T47D (cell line): ENCODE results near the gene IGFN1.

Source experiments
- DNase-seq, 2 experiments: peaks; one replicate each; pipeline versions ENCODE4 v3.0.0 to v3.0.0-alpha.2; 2011 to 2012; ENCODE audit warnings: low read depth in 1 of 2, low spot score in 1 of 2
- JUND ChIP-seq: IDR thresholded peaks from 2 replicates; pipeline ENCODE4 v1.6.1; 2012; ENCODE audit warnings: low read depth
- in situ Hi-C: cut with HindIII; loops from 2 replicates; pipeline ENCODE4 v1.10.0; 2016; ENCODE audit warnings: low sequenced_read_pairs, low pct_unique_long_range_greater_than_20kb

Gene IGFN1

DNA sequence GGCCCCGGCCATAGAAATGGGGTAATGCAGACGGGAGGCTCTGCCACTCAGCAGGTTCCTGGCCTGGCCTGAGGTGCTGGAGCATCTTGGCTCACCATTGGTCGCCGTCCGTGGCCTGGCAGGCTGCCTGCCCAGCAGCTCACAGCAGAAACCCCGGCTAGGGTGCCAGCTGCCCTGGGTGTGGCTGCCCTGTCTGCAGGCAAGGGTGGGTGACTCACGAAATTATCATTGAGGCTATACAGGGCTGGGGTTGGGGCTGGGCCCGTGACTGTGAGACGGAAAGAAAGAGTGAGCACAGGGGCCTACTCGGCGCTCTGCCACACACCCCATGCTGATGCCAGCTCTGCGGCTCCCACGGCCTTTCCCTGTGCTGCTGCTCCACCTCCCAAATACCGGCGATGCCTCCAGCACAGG lies 84.6 kb downstream of the IGFN1 start:
- in situ Hi-C loops = no loop called here
- DNase-seq = peak in 1 of 2 experiments; percentile 23

DNA sequence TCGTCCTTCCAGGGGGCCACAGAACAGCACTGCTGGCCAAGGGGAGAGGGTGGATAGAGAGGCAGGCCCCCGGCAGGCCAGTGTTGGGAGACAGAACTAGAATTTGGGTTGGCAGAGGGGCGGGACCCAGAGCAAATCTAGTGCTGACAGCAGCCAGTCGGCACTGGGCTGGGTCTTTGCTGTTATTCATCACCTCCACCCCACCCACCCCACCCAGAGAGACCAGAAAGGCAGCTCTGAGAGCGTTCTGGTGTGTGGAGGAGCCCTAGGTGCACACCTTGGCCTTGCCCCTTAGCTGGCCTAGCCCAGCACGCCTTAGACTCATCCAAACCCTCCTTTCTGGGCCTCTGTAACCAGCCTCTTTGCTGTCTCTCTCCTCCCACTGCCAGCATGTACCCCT lies 86.3 kb downstream of the IGFN1 start:
- no peak for DNase-seq
- in situ Hi-C loops = no loop called here
- TF ChIP-seq JUND = no peak

More for the DNA sequence above, 84.6 kb downstream of the IGFN1 start:
- TF ChIP-seq JUND = no peak

DNA sequence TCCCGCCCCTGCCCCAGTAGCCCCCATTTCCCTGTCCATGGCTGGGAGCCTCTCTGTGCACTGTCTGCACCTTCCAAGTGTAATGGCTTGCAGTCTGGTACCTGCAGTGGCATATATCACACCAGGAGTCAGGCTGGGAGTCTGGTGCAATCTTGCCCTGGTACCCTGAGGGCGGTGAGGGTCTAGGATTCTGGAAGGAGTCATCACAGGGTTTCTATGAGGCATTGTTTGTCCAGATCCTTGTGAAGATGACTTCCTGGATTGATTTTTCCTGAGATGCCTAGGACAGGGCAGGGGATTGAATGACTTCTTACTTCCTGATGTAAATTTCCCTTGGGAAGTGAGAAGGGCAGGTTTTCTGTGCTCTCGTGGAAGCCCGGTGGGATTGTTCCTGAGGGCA lies 86.8 kb downstream of the IGFN1 start:
- TF ChIP-seq JUND = no peak
- in situ Hi-C loops = no loop called here
- DNase-seq = no peak
